Astrocyte of the cerebellum (primary cell): ENCODE data around the gene EML1.

Experiments used
- DNase-seq: peaks from one replicate; pipeline ENCODE4 v3.0.0-alpha.2; 2011; ENCODE audit warnings: low read depth
- H3K4me3 ChIP-seq: 2 replicates; pipeline ENCODE4 v1.5.1; 2011; ENCODE audit warnings: mild to moderate bottlenecking, low read depth, low read length, moderate library complexity
- in situ Hi-C: cut with HindIII; loops from 2 replicates; pipeline ENCODE4 v1.10.0; 2017; ENCODE audit warnings: low sequenced_read_pairs
- TF ChIP-seq, protein P1 (sequence below): IDR thresholded peaks from 2 replicates; pipeline ENCODE4 v1.5.1; 2012; ENCODE audit warnings: low read length, low read depth, moderate library complexity, mild to moderate bottlenecking; ENCODE audit errors: missing control alignments

Gene EML1

GRCh38 chr14:99792551-99793212 lies 531 bp upstream of the EML1 start:
- H3K4me3 ChIP-seq: peak overlapping the region; percentile 26
- no peak for DNase-seq
- TF ChIP-seq, protein P1, sequence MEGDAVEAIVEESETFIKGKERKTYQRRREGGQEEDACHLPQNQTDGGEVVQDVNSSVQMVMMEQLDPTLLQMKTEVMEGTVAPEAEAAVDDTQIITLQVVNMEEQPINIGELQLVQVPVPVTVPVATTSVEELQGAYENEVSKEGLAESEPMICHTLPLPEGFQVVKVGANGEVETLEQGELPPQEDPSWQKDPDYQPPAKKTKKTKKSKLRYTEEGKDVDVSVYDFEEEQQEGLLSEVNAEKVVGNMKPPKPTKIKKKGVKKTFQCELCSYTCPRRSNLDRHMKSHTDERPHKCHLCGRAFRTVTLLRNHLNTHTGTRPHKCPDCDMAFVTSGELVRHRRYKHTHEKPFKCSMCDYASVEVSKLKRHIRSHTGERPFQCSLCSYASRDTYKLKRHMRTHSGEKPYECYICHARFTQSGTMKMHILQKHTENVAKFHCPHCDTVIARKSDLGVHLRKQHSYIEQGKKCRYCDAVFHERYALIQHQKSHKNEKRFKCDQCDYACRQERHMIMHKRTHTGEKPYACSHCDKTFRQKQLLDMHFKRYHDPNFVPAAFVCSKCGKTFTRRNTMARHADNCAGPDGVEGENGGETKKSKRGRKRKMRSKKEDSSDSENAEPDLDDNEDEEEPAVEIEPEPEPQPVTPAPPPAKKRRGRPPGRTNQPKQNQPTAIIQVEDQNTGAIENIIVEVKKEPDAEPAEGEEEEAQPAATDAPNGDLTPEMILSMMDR: no peak
- in situ Hi-C loops: loop anchor here (10.0 kb wide), 1 partner anchor 48 kb away; no protein-coding TSS in a partner anchor

DNA sequence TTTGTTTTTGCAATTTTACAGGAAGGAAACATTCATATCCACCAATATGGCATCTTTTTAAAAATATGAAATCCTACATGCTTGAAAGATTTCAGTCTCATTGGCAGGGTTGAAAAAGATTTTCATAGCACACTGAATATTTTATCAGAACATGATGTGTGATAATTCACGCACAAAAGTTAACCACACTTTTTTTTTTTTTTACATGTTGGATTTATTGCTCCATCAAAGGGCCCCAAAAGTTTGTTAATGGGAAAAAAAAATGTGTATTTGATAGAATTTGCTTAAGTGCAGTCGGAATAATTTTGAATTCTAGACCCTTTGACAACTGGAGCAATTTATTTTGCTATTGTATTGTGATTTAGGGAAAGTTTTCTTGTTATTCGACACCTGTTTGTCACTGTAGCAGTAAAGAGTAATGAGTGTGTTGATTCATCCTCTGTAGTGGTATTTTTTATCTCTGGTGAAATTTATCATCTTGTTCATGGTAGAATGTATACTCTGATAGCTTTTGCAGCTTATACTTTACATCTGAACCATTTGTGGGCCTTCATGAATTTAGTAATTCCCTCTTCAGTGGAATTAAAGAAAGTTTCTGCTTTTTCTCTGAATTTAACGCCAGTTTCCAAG lies 1.1 kb downstream of the EML1 start:
- DNase-seq: no peak
- in situ Hi-C loops: loop anchor here (10.0 kb wide), 1 partner anchor 49 kb away; no protein-coding TSS in a partner anchor
- TF ChIP-seq, protein P1: no peak
- H3K4me3 ChIP-seq: peak overlapping the region; percentile 71

GRCh38 chr14:99795046-99795445 lies 1.8 kb downstream of the EML1 start:
- TF ChIP-seq, protein P1: no peak
- DNase-seq: no peak
- in situ Hi-C loops: loop anchor here (5.0 to 10.0 kb wide), 2 partner anchors 50 to 82 kb away; no protein-coding TSS in a partner anchor
- peak overlapping the region; percentile 71 for H3K4me3 ChIP-seq

- H3K4me3 ChIP-seq: no peak overlapping the region
- TF ChIP-seq, protein P1: no peak
- DNase-seq: no peak
- in situ Hi-C loops: loop anchor here (5.0 to 10.0 kb wide), 2 partner anchors 52 to 80 kb away; no protein-coding TSS in a partner anchor
These were observed 4.0 kb downstream of the EML1 start for GRCh38 chr14:99797231-99797630.

DNA sequence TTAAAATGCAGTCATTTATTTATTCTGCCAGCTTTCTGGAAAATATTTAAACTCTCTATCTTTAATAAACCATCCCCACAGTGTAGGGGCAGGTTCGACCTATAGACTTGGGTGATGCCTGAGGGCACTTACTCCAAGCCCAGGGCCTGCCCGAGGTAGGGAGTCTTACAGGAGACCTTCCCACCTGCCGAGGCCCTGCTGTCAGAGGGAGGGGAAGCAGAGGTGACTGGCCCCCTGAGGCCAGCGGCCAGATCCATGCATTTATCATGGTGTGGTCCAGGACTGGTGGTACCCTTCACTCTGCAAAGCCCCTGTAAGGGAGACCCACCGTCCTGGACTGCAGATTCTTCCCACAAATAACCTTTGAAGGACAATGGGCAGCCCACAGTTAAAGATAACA lies 7.6 kb downstream of the EML1 start:
- in situ Hi-C loops: no loop called here
- TF ChIP-seq, protein P1: no peak
- no peak for DNase-seq
- no peak overlapping the region for H3K4me3 ChIP-seq

- TF ChIP-seq, protein P1: no peak
- in situ Hi-C loops: no loop called here
- no peak for DNase-seq
- no peak overlapping the region for H3K4me3 ChIP-seq
These were observed 9.3 kb downstream of the EML1 start for GRCh38 chr14:99802301-99803105.
